Urinary bladder (tissue), 4 donors: ENCODE measurements around the gene TNFRSF19. TPM values are rescaled to one million over a fixed set of nuclear protein-coding genes. Genes with fewer than 3 reads are reported as not detected.

Experiments
- DNase-seq: peaks from one replicate; pipeline ENCODE4 v3.0.0-alpha.2; 2015; ENCODE audit errors: extremely low spot score
- H3K27ac ChIP-seq: one replicate; pipeline ENCODE4 v1.5.1; 2013; ENCODE audit warnings: low read depth, mild to moderate bottlenecking, moderate library complexity
- H3K36me3 ChIP-seq: one replicate; pipeline ENCODE4 v1.6.1; 2013; ENCODE audit warnings: mild to moderate bottlenecking, moderate library complexity; ENCODE audit not compliant: insufficient read depth
- H3K4me1 ChIP-seq: one replicate; pipeline ENCODE4 v1.6.1; 2013; ENCODE audit warnings: mild to moderate bottlenecking, moderate library complexity; ENCODE audit not compliant: insufficient read depth
- H3K4me3 ChIP-seq: one replicate; pipeline ENCODE4 v1.5.1; 2013; ENCODE audit warnings: low read depth, low read length
- WGBS: extraction: QIAGEN DNeasy Blood & Tissue Kit; methylation state at CpG from one replicate; pipeline ENCODE4 v1.1.7; 2013; 5-methylcytosine and 5-hydroxymethylcytosine counted together
- polyA plus RNA-seq: library from polyadenylated mRNA; stranded (reverse); fragments of 200-250 nt; gene quantifications from one replicate; pipeline ENCODE4 v1.2.3, GENCODE V29; 2013
- total RNA-seq: library from RNA; depleted of rRNA; stranded (reverse); fragments of >200 nt; gene quantifications from one replicate; pipeline ENCODE4 v1.2.3, GENCODE V29; 2014
- donor health status: healthy with polysubstance abuse.
- donor health status: healthy.

TNFRSF19 gene
- total and polyA plus RNA-seq, 2 donors = 8.2 to 17.6 TPM

GRCh38 chr13:23711355-23711754 is 141.1 kb downstream of the TNFRSF19 start:
- no peaks in the 10 kb centered on the region for H3K4me1 ChIP-seq
- H3K4me3 ChIP-seq = no peak overlapping the region
- no peak overlapping the region for H3K27ac ChIP-seq
- no peak for DNase-seq
- WGBS = 92% methylated on average over 3 of the region's 3 CpGs
- no peaks in the 10 kb centered on the region for H3K36me3 ChIP-seq

GRCh38 chr13:23714672-23715071 is 144.5 kb downstream of the TNFRSF19 start:
- Histone ChIP-seq H3K4me3 (no peak overlapping the region), H3K36me3 (no peaks in the 10 kb centered on the region), H3K27ac (no peak overlapping the region), H3K4me1 (no peaks in the 10 kb centered on the region)
- DNase-seq = no peak
- 84% methylated on average over 5 of the region's 5 CpGs for WGBS

GRCh38 chr13:23715092-23715761 is 145.0 kb downstream of the TNFRSF19 start:
- Histone ChIP-seq H3K4me1 (no peaks in the 10 kb centered on the region), H3K27ac (no peak overlapping the region), H3K4me3 (no peak overlapping the region), H3K36me3 (no peaks in the 10 kb centered on the region)
- 87% methylated on average over 19 of the region's 19 CpGs for WGBS
- no peak for DNase-seq

- Histone ChIP-seq H3K27ac (no peak overlapping the region), H3K4me1 (no peaks in the 10 kb centered on the region)
- WGBS = 88% methylated on average over 11 of the region's 11 CpGs
These were observed 145.6 kb downstream of the TNFRSF19 start for GRCh38 chr13:23715762-23716235.

GRCh38 chr13:23716401-23716800 is 146.2 kb downstream of the TNFRSF19 start:
- no peak overlapping the region for H3K27ac ChIP-seq
- DNase-seq = no peak
- 98% methylated on average over 2 of the region's 2 CpGs for WGBS
- no peaks in the 10 kb centered on the region for H3K36me3 ChIP-seq
- H3K4me1 ChIP-seq = no peaks in the 10 kb centered on the region
- H3K4me3 ChIP-seq = no peak overlapping the region

More at GRCh38 chr13:23715762-23716235, 145.6 kb downstream of the TNFRSF19 start:
- no peak for DNase-seq
- H3K4me3 ChIP-seq = no peak overlapping the region
- H3K36me3 ChIP-seq = no peaks in the 10 kb centered on the region

GRCh38 chr13:23718996-23719395 is 148.8 kb downstream of the TNFRSF19 start:
- Histone ChIP-seq H3K4me1 (no peaks in the 10 kb centered on the region), H3K27ac (no peak overlapping the region), H3K4me3 (no peak overlapping the region), H3K36me3 (no peaks in the 10 kb centered on the region)
- WGBS = 26% methylated on average over 2 of the region's 2 CpGs
- no peak for DNase-seq

GRCh38 chr13:23722726-23723453 is 152.7 kb downstream of the TNFRSF19 start:
- no peak for DNase-seq
- Histone ChIP-seq H3K4me3 (no peak overlapping the region), H3K36me3 (no peaks in the 10 kb centered on the region), H3K4me1 (no peaks in the 10 kb centered on the region), H3K27ac (no peak overlapping the region)
- 83% methylated on average over 6 of the region's 6 CpGs for WGBS

- H3K4me1 ChIP-seq = no peaks in the 10 kb centered on the region
- H3K27ac ChIP-seq = no peak overlapping the region
- no peak for DNase-seq
- WGBS = 8% methylated on average over 1 of the region's 1 CpG
- no peaks in the 10 kb centered on the region for H3K36me3 ChIP-seq
- no peak overlapping the region for H3K4me3 ChIP-seq
These were observed 153.3 kb downstream of the TNFRSF19 start for GRCh38 chr13:23723471-23723870.

GRCh38 chr13:23724196-23724970 is 154.2 kb downstream of the TNFRSF19 start:
- no peak overlapping the region for H3K4me3 ChIP-seq
- H3K36me3 ChIP-seq = no peaks in the 10 kb centered on the region
- DNase-seq = no peak
- 89% methylated on average over 7 of the region's 7 CpGs for WGBS
- H3K27ac ChIP-seq = no peak overlapping the region
- H3K4me1 ChIP-seq = no peaks in the 10 kb centered on the region

Other genes starting within 250 kb of the TNFRSF19 start
- gene SACS, start 136.7 kb upstream of the TNFRSF19 start, total RNA-seq = 90.3 TPM
- gene SACS, start 136.7 kb upstream of the TNFRSF19 start, polyA plus RNA-seq = 9.7 TPM